Measurements from ENCODE around the gene USP7.
A peak's percentile ranks its signal among the peaks of the same experiment; 100 is the strongest.

Gene USP7

DNA sequence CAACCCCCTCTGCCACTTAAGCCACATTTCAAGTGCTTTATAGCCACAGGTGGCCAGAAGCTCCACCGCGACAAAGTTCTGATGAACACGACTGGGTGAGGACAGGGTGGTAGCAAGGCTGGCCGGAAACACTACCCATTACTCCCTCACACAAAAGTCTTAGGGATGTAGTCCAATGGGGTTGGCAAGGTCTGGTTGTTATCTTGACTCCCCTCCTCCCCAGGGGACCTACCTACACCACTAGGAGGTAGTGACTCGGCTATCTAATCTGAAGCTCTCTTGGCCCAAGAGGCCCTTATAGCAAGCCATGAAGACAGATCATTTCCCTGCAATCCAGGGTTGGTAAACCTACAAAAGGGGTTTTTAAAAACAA is 73.2 kb downstream of the USP7 start:
- H3K36me3 ChIP-seq (ENCODE audit: control insufficient read depth, low read length), result peaks cover 67% of the 10 kb centered on the region

DNA sequence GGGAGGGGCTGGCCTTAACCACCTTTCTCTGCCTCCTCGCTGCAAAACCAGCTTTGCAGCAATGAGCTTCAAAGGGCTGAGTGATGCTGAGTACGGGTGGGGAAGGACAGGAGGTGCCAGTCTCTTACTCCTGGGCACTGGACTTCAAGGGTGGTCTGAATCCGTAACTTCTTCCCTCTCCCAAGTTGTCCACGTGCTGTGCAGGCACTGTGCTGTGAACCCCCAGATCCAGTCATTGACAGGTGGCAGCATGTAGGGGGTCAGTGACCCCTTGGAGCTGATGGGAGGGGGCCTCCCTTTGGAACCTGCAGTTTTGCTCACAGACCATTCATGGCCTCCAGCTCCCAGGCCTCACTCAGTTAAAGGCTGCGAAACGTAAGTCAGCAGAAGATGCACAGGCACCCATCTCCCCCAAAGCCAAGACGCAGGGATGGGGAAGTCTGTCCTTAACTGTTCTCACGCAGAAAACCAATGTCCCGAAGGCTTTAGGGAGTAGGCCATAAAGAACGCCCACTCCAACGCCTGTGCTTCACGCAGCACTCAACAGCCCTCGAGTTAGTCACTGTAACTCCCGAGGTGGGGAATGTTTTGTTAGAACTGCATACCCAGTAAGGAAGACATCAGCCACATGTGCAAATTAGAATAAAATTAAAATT is 73.7 kb downstream of the USP7 start:
- Histone ChIP-seq H3K79me2 (ENCODE audit: control insufficient read depth, low read length) (no peaks in the 10 kb centered on the region), H3K27me3 (ENCODE audit: control insufficient read depth, low read length) (peaks cover 3% of the 10 kb centered on the region; the same call in 1 of the 2 replicates), H4K20me1 (ENCODE audit: control insufficient read depth, insufficient read depth, low read depth, low read length) (0 out of 2 replicates have a peak, but pooled peaks cover 6% of the 10 kb centered on the region), H3K4me3 (ENCODE audit: low read length) (no peak overlapping the region), H3K9me3 (ENCODE audit: control insufficient read depth, insufficient read depth, low read length) (no peaks in the 10 kb centered on the region), H3K9me2 (replicated peaks; ENCODE audit: control insufficient read depth, low read length) (no peaks in the 10 kb centered on the region), H3K36me3 (ENCODE audit: control insufficient read depth, low read length) (peaks cover 62% of the 10 kb centered on the region), H3F3A (ENCODE audit: control insufficient read depth, insufficient read depth) (peaks cover 21% of the 10 kb centered on the region), H3K27ac (ENCODE audit: low read depth, low read length) (no peak overlapping the region; the same call in 1 of the 2 replicates), H3K4me2 (ENCODE audit: low read length) (no peak overlapping the region), H3K4me1 (ENCODE audit: control insufficient read depth, low read length) (peaks cover 66% of the 10 kb centered on the region)
- TF ChIP-seq EZH2phosphoT487 (IDR thresholded peaks at IDR 0.05; ENCODE audit: borderline replicate concordance, low read length), result no peak
- TF ChIP-seq, protein P1, sequence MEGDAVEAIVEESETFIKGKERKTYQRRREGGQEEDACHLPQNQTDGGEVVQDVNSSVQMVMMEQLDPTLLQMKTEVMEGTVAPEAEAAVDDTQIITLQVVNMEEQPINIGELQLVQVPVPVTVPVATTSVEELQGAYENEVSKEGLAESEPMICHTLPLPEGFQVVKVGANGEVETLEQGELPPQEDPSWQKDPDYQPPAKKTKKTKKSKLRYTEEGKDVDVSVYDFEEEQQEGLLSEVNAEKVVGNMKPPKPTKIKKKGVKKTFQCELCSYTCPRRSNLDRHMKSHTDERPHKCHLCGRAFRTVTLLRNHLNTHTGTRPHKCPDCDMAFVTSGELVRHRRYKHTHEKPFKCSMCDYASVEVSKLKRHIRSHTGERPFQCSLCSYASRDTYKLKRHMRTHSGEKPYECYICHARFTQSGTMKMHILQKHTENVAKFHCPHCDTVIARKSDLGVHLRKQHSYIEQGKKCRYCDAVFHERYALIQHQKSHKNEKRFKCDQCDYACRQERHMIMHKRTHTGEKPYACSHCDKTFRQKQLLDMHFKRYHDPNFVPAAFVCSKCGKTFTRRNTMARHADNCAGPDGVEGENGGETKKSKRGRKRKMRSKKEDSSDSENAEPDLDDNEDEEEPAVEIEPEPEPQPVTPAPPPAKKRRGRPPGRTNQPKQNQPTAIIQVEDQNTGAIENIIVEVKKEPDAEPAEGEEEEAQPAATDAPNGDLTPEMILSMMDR (IDR thresholded peaks at IDR 0.05; ENCODE audit: low read depth, low read length, poor library complexity, severe bottlenecking), result no peak

More for the DNA sequence above, 73.2 kb downstream of the USP7 start:
- peaks cover 3% of the 10 kb centered on the region; the same call in 1 of the 2 replicates for H3K27me3 ChIP-seq (ENCODE audit: control insufficient read depth, low read length)
- no peaks in the 10 kb centered on the region for H3K9me3 ChIP-seq (ENCODE audit: control insufficient read depth, insufficient read depth, low read length)
- H3K4me3 ChIP-seq (ENCODE audit: low read length), result no peak overlapping the region
- 0 out of 2 replicates have a peak, but pooled peaks cover 6% of the 10 kb centered on the region for H4K20me1 ChIP-seq (ENCODE audit: control insufficient read depth, insufficient read depth, low read depth, low read length)
- TF ChIP-seq, protein P1 (IDR thresholded peaks at IDR 0.05; ENCODE audit: low read depth, low read length, poor library complexity, severe bottlenecking), result no peak
- no peak for TF ChIP-seq EZH2phosphoT487 (IDR thresholded peaks at IDR 0.05; ENCODE audit: borderline replicate concordance, low read length)
- peak overlapping the region; percentile 78 for H3K27ac ChIP-seq (ENCODE audit: low read depth, low read length)
- peaks cover 71% of the 10 kb centered on the region for H3K4me1 ChIP-seq (ENCODE audit: control insufficient read depth, low read length)
- no peaks in the 10 kb centered on the region for H3K79me2 ChIP-seq (ENCODE audit: control insufficient read depth, low read length)
- peaks cover 23% of the 10 kb centered on the region for H3F3A ChIP-seq (ENCODE audit: control insufficient read depth, insufficient read depth)
- H3K4me2 ChIP-seq (ENCODE audit: low read length), result peak overlapping the region; percentile 58
- H3K9me2 ChIP-seq (replicated peaks; ENCODE audit: control insufficient read depth, low read length), result no peaks in the 10 kb centered on the region

DNA sequence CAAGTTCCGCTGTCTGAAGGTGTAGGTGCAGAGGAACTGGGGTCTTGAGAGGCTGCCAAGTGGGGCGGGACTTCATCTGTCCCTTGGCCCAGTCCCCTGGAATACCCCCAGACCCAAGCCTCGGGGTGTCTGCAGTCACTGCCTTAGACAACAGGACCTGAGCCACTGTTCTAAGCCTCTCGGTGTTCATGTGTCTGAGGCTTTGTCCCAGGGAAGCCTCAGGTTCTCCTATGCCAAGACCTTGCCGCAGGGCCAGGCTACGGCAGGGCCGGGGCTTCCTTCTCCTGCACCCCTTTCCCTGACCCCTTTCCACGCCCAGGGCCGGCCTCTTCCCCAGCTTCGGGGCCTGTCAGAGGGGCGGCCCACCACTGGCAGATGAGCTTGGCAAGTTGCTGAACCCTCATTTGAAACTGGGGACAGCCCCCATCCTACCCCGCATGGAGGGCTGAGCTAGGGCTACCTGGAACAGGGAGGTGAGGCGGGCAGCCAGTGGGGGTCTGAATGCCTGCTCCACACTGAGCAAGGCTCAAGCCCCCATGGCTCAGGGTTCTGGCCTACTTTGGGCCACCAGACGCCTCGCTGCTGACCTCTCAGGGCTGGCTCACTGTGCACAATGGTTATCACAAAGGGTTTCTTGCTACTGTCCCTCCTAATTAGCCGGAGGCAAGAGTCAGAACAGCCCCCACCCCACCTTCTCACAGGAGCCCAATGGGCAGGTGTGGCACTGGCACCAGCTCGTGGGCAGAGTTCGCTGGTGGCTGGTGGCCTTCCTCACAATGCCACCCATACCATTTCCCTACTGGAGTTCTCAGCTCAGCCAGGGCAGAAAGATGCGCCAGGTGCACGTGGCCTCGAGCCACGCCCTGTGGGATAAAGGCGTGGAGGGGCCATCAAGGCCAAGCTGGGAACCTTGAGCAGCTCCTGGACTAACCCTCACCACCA is 74.5 kb downstream of the USP7 start:
- peaks cover 16% of the 10 kb centered on the region for H3F3A ChIP-seq (ENCODE audit: control insufficient read depth, insufficient read depth)
- no peak overlapping the region for H3K4me3 ChIP-seq (ENCODE audit: low read length)
- H3K36me3 ChIP-seq (ENCODE audit: control insufficient read depth, low read length), result peaks cover 54% of the 10 kb centered on the region
- 0 out of 2 replicates have a peak, but pooled peaks cover 6% of the 10 kb centered on the region for H4K20me1 ChIP-seq (ENCODE audit: control insufficient read depth, insufficient read depth, low read depth, low read length)
- H3K4me1 ChIP-seq (ENCODE audit: control insufficient read depth, low read length), result peaks cover 58% of the 10 kb centered on the region
- TF ChIP-seq, protein P1 (IDR thresholded peaks at IDR 0.05; ENCODE audit: low read depth, low read length, poor library complexity, severe bottlenecking), result no peak
- TF ChIP-seq EZH2phosphoT487 (IDR thresholded peaks at IDR 0.05; ENCODE audit: borderline replicate concordance, low read length), result no peak
- H3K27ac ChIP-seq (ENCODE audit: low read depth, low read length), result no peak overlapping the region
- H3K9me2 ChIP-seq (replicated peaks; ENCODE audit: control insufficient read depth, low read length), result no peaks in the 10 kb centered on the region
- H3K79me2 ChIP-seq (ENCODE audit: control insufficient read depth, low read length), result no peaks in the 10 kb centered on the region
- H3K9me3 ChIP-seq (ENCODE audit: control insufficient read depth, insufficient read depth, low read length), result no peaks in the 10 kb centered on the region
- H3K27me3 ChIP-seq (ENCODE audit: control insufficient read depth, low read length), result peaks cover 3% of the 10 kb centered on the region; the same call in 1 of the 2 replicates
- H3K4me2 ChIP-seq (ENCODE audit: low read length), result no peak overlapping the region
